Measurements from ENCODE around the gene PRSS48. TPM values are rescaled to one million over a fixed set of nuclear protein-coding genes. Genes with fewer than 3 reads are reported as not detected.
"Not testable (repeated sequence)": the region's sequence is repeated elsewhere in the genome, so short reads cannot be mapped to it uniquely, and the experiment has no call there.

Gene PRSS48
- total RNA-seq, 1 experiment from 2014 or later = not detected

- no peaks in the 10 kb centered on the region for H4K20me1 ChIP-seq (ENCODE audit: insufficient read depth, low read depth, low read length)
- DNase-seq = no peak
- no peaks in the 10 kb centered on the region for H3K9me2 ChIP-seq (replicated peaks; ENCODE audit: insufficient read depth, low read length)
- H3K4me2 ChIP-seq (ENCODE audit: low read depth, low read length, poor library complexity, severe bottlenecking) = no peak overlapping the region
- H3K9ac ChIP-seq (ENCODE audit: low read length) = no peak overlapping the region
- no peaks in the 10 kb centered on the region for H3K79me2 ChIP-seq (ENCODE audit: low read length)
- H3K4me1 ChIP-seq (ENCODE audit: low read length) = no peaks in the 10 kb centered on the region
- H3K27ac ChIP-seq (ENCODE audit: low read length) = no peak overlapping the region
- no peaks in the 10 kb centered on the region for H3K27me3 ChIP-seq (ENCODE audit: low read length)
- H3K9me3 ChIP-seq (ENCODE audit: low read length) = no peaks in the 10 kb centered on the region
- H3K36me3 ChIP-seq (ENCODE audit: insufficient read depth, low read length) = no peaks in the 10 kb centered on the region
- no peak overlapping the region for H3K4me3 ChIP-seq (ENCODE audit: low read length)
- no peak overlapping the region for H2AFZ ChIP-seq (ENCODE audit: low read length)
Observed at GRCh38 chr4:151314479-151314878, 37.5 kb downstream of the PRSS48 start.

GRCh38 chr4:151315212-151315886, 38.4 kb downstream of the PRSS48 start:
- Histone ChIP-seq H3K27me3 (ENCODE audit: low read length) (no peaks in the 10 kb centered on the region), H3K4me2 (ENCODE audit: low read depth, low read length, poor library complexity, severe bottlenecking) (no peak overlapping the region), H2AFZ (ENCODE audit: low read length) (no peak overlapping the region), H3K9me3 (ENCODE audit: low read length) (no peaks in the 10 kb centered on the region), H4K20me1 (ENCODE audit: insufficient read depth, low read depth, low read length) (no peaks in the 10 kb centered on the region), H3K9ac (ENCODE audit: low read length) (no peak overlapping the region), H3K9me2 (replicated peaks; ENCODE audit: insufficient read depth, low read length) (no peaks in the 10 kb centered on the region), H3K4me3 (ENCODE audit: low read length) (no peak overlapping the region), H3K4me1 (ENCODE audit: low read length) (no peaks in the 10 kb centered on the region), H3K36me3 (ENCODE audit: insufficient read depth, low read length) (no peaks in the 10 kb centered on the region), H3K79me2 (ENCODE audit: low read length) (no peaks in the 10 kb centered on the region), H3K27ac (ENCODE audit: low read length) (no peak overlapping the region)
- DNase-seq = no peak

GRCh38 chr4:151316645-151317044, 39.7 kb downstream of the PRSS48 start:
- Histone ChIP-seq H4K20me1 (ENCODE audit: insufficient read depth, low read depth, low read length) (no peaks in the 10 kb centered on the region), H2AFZ (ENCODE audit: low read length) (no peak overlapping the region), H3K4me1 (ENCODE audit: low read length) (no peaks in the 10 kb centered on the region), H3K27ac (ENCODE audit: low read length) (no peak overlapping the region), H3K4me3 (ENCODE audit: low read length) (no peak overlapping the region), H3K27me3 (ENCODE audit: low read length) (no peaks in the 10 kb centered on the region), H3K9ac (ENCODE audit: low read length) (no peak overlapping the region), H3K9me2 (replicated peaks; ENCODE audit: insufficient read depth, low read length) (no peaks in the 10 kb centered on the region), H3K36me3 (ENCODE audit: insufficient read depth, low read length) (no peaks in the 10 kb centered on the region), H3K9me3 (ENCODE audit: low read length) (no peaks in the 10 kb centered on the region), H3K4me2 (ENCODE audit: low read depth, low read length, poor library complexity, severe bottlenecking) (no peak overlapping the region), H3K79me2 (ENCODE audit: low read length) (no peaks in the 10 kb centered on the region)
- DNase-seq = no peak

- peak; percentile 9 for DNase-seq
- Histone ChIP-seq H3K4me2 (ENCODE audit: low read depth, low read length, poor library complexity, severe bottlenecking) (no peak overlapping the region), H3K4me3 (ENCODE audit: low read length) (no peak overlapping the region), H4K20me1 (ENCODE audit: insufficient read depth, low read depth, low read length) (no peaks in the 10 kb centered on the region), H3K36me3 (ENCODE audit: insufficient read depth, low read length) (no peaks in the 10 kb centered on the region), H3K9me2 (replicated peaks; ENCODE audit: insufficient read depth, low read length) (no peaks in the 10 kb centered on the region), H3K9ac (ENCODE audit: low read length) (no peak overlapping the region), H3K4me1 (ENCODE audit: low read length) (no peaks in the 10 kb centered on the region), H2AFZ (ENCODE audit: low read length) (no peak overlapping the region), H3K27ac (ENCODE audit: low read length) (no peak overlapping the region), H3K9me3 (ENCODE audit: low read length) (no peaks in the 10 kb centered on the region), H3K79me2 (ENCODE audit: low read length) (no peaks in the 10 kb centered on the region), H3K27me3 (ENCODE audit: low read length) (no peaks in the 10 kb centered on the region)
Observed at GRCh38 chr4:151318307-151319006, 41.5 kb downstream of the PRSS48 start.

DNA sequence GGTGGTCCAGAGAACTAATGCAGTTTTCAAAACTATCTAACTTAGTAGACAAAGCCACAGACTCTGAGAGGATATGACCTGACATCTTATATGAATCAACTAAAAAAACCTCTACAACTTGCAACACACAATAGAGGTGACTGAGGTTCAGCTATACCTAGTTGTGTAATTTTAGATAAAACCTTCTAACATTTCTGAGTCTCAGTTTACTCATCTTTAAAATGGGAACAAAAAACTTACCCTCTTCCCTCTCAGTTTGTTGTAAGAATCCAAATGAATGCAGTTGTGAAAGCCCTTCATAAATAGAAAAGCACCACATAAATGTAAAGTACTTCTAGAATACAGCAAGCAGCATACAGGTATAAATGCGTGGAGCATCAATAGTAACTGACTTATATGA, 42.5 kb downstream of the PRSS48 start:
- Histone ChIP-seq H4K20me1 (ENCODE audit: insufficient read depth, low read depth, low read length) (no peaks in the 10 kb centered on the region), H3K36me3 (ENCODE audit: insufficient read depth, low read length) (no peaks in the 10 kb centered on the region), H3K4me2 (ENCODE audit: low read depth, low read length, poor library complexity, severe bottlenecking) (no peak overlapping the region), H3K9ac (ENCODE audit: low read length) (no peak overlapping the region), H3K4me1 (ENCODE audit: low read length) (no peaks in the 10 kb centered on the region), H3K9me3 (ENCODE audit: low read length) (no peaks in the 10 kb centered on the region), H3K27me3 (ENCODE audit: low read length) (no peaks in the 10 kb centered on the region), H3K9me2 (replicated peaks; ENCODE audit: insufficient read depth, low read length) (no peaks in the 10 kb centered on the region), H3K79me2 (ENCODE audit: low read length) (no peaks in the 10 kb centered on the region), H3K27ac (ENCODE audit: low read length) (no peak overlapping the region), H3K4me3 (ENCODE audit: low read length) (no peak overlapping the region), H2AFZ (ENCODE audit: low read length) (no peak overlapping the region)
- DNase-seq = peak; percentile 19

DNA sequence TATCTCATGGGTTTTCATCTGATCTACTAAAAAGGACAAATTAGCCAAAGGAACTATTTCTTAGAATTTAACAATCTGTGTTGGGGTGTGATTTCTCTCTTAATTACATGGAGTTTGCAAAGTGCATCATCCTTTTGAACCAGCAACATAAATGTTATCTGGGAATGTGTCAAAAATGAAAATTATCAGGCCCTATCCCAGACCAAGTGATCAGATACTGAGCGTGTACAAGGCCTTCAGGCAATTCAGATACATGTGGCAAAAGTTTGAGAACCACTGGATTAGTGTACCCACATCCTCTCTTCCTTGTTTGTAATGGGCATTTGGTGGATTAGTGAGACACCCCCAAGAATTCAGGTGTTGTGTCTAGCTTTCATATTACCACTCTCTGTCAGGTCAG, 44.6 kb downstream of the PRSS48 start:
- Histone ChIP-seq H3K4me3 (ENCODE audit: low read length) (no peak overlapping the region), H3K9me2 (replicated peaks; ENCODE audit: insufficient read depth, low read length) (no peaks in the 10 kb centered on the region), H4K20me1 (ENCODE audit: insufficient read depth, low read depth, low read length) (no peaks in the 10 kb centered on the region), H3K27ac (ENCODE audit: low read length) (no peak overlapping the region), H3K79me2 (ENCODE audit: low read length) (no peaks in the 10 kb centered on the region), H3K36me3 (ENCODE audit: insufficient read depth, low read length) (no peaks in the 10 kb centered on the region), H2AFZ (ENCODE audit: low read length) (no peak overlapping the region), H3K4me1 (ENCODE audit: low read length) (no peaks in the 10 kb centered on the region), H3K9me3 (ENCODE audit: low read length) (no peaks in the 10 kb centered on the region), H3K9ac (ENCODE audit: low read length) (no peak overlapping the region), H3K27me3 (ENCODE audit: low read length) (no peaks in the 10 kb centered on the region), H3K4me2 (ENCODE audit: low read depth, low read length, poor library complexity, severe bottlenecking) (no peak overlapping the region)
- peak; percentile 20 for DNase-seq

DNA sequence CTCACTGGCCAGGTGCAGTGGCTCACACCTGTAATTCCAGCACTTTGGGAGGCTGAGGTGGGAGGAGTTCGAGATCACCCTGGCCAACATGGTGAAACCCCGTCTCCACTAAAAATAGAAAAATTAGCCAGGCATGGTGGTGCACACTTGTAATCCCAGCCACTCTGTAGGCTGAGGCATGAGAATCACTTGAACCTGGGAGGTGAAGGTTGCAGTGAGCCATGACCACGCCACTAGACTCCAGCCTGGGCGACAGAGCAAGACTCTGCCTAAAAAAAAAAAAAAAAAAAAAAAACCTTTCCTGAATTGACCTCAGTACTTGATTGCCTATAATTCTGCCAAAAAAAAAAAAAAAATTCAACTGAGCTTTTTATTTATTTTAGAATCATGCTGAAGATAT, 45.2 kb downstream of the PRSS48 start:
- not testable (repeated sequence) for H3K9ac ChIP-seq (ENCODE audit: low read length); H3K27ac ChIP-seq (ENCODE audit: low read length); H3K36me3 ChIP-seq (ENCODE audit: insufficient read depth, low read length); H3K9me3 ChIP-seq (ENCODE audit: low read length); H3K4me1 ChIP-seq (ENCODE audit: low read length); H2AFZ ChIP-seq (ENCODE audit: low read length); H3K4me3 ChIP-seq (ENCODE audit: low read length); H3K4me2 ChIP-seq (ENCODE audit: low read depth, low read length, poor library complexity, severe bottlenecking); H3K79me2 ChIP-seq (ENCODE audit: low read length); H4K20me1 ChIP-seq (ENCODE audit: insufficient read depth, low read depth, low read length); H3K9me2 ChIP-seq (replicated peaks; ENCODE audit: insufficient read depth, low read length); DNase-seq; H3K27me3 ChIP-seq (ENCODE audit: low read length)

DNA sequence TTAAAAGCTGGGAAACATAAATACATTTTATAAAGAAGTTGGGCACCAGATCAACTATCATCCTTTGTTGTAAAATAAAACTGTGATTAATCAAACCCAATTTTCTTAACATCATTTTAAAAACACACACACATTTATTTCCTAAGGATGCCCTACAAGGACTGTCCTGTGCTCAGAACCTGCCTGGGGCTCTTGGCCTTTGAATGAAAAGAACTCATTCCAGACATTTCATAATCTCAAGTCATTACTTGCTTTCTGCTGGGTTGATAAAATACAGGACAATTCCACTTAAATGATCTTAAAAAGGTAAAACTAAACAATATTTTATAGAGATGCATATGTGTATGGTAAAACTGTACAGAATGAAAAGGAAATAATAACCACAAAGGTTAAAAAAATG, 45.6 kb downstream of the PRSS48 start:
- no peaks in the 10 kb centered on the region for H3K79me2 ChIP-seq (ENCODE audit: low read length)

More for the DNA sequence above, 45.6 kb downstream of the PRSS48 start:
- Histone ChIP-seq H3K9me3 (ENCODE audit: low read length) (no peaks in the 10 kb centered on the region), H2AFZ (ENCODE audit: low read length) (no peak overlapping the region), H3K27ac (ENCODE audit: low read length) (no peak overlapping the region), H3K4me1 (ENCODE audit: low read length) (no peaks in the 10 kb centered on the region), H3K9me2 (replicated peaks; ENCODE audit: insufficient read depth, low read length) (no peaks in the 10 kb centered on the region), H3K4me2 (ENCODE audit: low read depth, low read length, poor library complexity, severe bottlenecking) (no peak overlapping the region), H4K20me1 (ENCODE audit: insufficient read depth, low read depth, low read length) (no peaks in the 10 kb centered on the region), H3K27me3 (ENCODE audit: low read length) (no peaks in the 10 kb centered on the region), H3K36me3 (ENCODE audit: insufficient read depth, low read length) (no peaks in the 10 kb centered on the region), H3K9ac (ENCODE audit: low read length) (no peak overlapping the region), H3K4me3 (ENCODE audit: low read length) (no peak overlapping the region)
- DNase-seq = peak; percentile 32
